BE2C (cell line): ENCODE data around the gene FOXP4. TPM values are rescaled to one million over a fixed set of nuclear protein-coding genes. Genes with fewer than 3 reads are reported as not detected.

Experiments
- DNase-seq: peaks from one replicate; pipeline ENCODE4 v3.0.0-alpha.2; 2020
- H3K27me3 ChIP-seq: fragments of 250-450 bp; sonication (Bioruptor Pico); 2 replicates; pipeline ENCODE4 v1.5.1; 2020; ENCODE audit warnings: mild to moderate bottlenecking
- H3K36me3 ChIP-seq: fragments of 250-450 bp; sonication (Bioruptor Pico); 2 replicates; pipeline ENCODE4 v1.5.1; 2020; ENCODE audit warnings: mild to moderate bottlenecking
- H3K4me1 ChIP-seq: fragments of 250-450 bp; sonication (Bioruptor Pico); 2 replicates; pipeline ENCODE4 v1.5.1; 2020
- H3K4me3 ChIP-seq: 2 replicates; pipeline ENCODE4 v1.5.1; 2011; ENCODE audit warnings: low read depth, low read length
- H3K9me3 ChIP-seq: fragments of 250-450 bp; sonication (Bioruptor Pico); 2 replicates; pipeline ENCODE4 v1.5.1; 2020
- CTCF ChIP-seq: IDR thresholded peaks from 2 replicates; pipeline ENCODE4 v1.5.1; 2012; ENCODE audit warnings: mild to moderate bottlenecking, low read depth, low read length
- polyA plus RNA-seq: library from polyadenylated mRNA; unstranded; fragments of >200 nt; gene quantifications from one replicate; pipeline ENCODE4 v1.2.1, GENCODE V29; 2012; ENCODE audit warnings: low read depth, missing spikeins; ENCODE audit not compliant: insufficient read length, insufficient read depth

Gene FOXP4
- 42.7 TPM for polyA plus RNA-seq

DNA sequence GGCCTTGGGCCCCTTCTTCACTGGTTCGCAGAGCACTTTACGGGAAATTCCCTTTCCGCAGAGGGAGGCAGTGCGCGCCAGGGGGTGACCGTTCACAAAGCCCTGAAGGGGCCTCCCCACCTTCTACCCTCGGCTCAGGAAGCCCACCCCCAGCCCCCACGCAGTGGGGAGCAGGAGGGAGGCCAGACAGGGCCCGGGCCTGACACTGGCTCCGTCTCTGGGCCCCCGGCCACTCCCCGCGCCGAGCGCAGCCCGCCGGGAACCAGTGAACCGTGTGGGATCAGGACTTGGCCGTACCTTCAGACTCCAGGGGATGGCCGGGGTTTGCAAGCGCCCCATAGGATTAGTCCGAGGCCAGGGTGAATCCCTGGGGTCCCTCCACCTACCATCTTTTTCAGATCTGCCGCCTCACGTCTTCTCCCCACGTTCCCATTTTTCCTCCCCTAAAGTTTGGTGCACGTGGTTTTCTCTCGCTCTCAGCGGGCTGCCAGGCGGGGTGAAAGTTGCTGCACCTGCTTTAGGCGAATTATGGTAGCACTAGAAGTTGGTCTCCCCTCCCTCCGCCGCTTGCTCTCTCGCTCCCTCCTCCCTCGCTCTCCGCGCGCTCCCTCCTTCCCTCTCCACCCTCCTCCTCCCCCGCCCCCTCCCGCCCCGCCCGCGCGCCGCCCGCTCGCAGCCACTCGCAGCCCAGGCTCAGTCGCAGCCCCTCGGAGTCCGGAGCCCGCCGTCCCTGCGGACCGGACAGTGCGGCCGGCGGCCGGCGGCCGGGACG is at the start of gene FOXP4:
TSS of gene FOXP4 (plus strand) at position 679 of the 772 bp plus-strand sequence. CDS start 19,380 bp downstream, outside the sequence.
- Histone ChIP-seq H3K9me3 (no peaks in the 10 kb centered on the region), H3K4me1 (no peaks in the 10 kb centered on the region; the same call in none of the 2 replicates), H3K36me3 (no peaks in the 10 kb centered on the region), H3K4me3 (peak within 1 kb of the TSS; percentile 90), H3K27me3 (no peaks in the 10 kb centered on the region)
- peak; percentile 93 for DNase-seq
- TF ChIP-seq CTCF, result no peak

DNA sequence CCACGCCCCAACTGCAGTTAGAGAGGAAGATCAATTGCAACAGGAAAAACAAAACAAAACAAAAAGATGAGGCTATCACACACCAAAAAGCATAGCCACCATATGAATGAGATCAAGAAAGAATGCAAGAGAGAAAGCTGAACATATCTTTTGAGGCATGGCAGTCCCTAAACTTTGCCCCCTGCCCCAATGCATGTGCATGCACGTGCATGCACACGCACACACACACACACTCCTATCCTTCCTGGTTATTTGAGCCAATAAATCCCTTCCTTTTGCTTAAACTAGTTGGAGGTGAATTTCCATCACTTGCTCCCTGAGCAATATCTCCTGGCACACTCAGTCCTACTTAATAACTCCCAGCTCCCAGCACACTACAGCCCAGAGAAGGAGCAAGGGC is 48.6 kb upstream of the FOXP4 start:
- no peak overlapping the region for H3K4me3 ChIP-seq
- H3K9me3 ChIP-seq, result no peaks in the 10 kb centered on the region
- no peaks in the 10 kb centered on the region for H3K4me1 ChIP-seq
- peaks cover under 1% of the 10 kb centered on the region; the same call in 1 of the 2 replicates for H3K27me3 ChIP-seq
- no peak for TF ChIP-seq CTCF
- no peak for DNase-seq
- no peaks in the 10 kb centered on the region for H3K36me3 ChIP-seq

- Histone ChIP-seq H3K36me3 (no peaks in the 10 kb centered on the region), H3K4me3 (no peak overlapping the region), H3K9me3 (no peaks in the 10 kb centered on the region), H3K4me1 (no peaks in the 10 kb centered on the region), H3K27me3 (peaks cover 5% of the 10 kb centered on the region)
- no peak for DNase-seq
- no peak for TF ChIP-seq CTCF
Observed at GRCh38 chr6:41497994-41498393, 48.2 kb upstream of the FOXP4 start.

DNA sequence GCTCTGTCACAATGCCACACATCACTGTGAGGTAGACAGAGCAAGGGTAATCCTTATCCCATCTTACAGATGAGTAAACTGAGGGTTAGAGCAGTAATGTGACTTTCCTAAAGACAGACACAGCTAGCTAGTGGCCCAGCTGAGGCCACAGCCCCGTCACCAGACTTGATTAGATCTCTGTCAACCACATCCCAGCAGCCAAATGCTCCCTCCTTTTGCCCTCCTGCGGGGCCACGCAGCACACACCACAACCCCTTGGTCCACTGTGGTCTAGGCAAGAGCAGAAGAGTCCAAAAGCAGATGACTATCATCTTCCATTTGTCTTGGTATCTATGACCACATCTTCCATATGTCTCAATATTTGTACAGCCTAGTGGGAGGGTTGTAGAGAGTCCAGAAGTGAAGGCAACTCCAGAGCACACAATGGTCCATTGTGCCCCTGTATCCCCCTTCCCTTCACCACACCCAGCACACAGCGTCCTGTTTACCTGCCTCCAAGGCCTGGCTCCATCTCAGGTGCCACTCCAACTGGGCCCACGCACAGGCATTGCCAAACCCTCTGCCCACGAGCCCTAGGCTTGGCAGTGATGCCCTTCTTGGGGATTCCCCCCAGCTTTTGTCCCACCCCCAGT is 47.1 kb upstream of the FOXP4 start:
- Histone ChIP-seq H3K4me1 (no peaks in the 10 kb centered on the region), H3K9me3 (no peaks in the 10 kb centered on the region), H3K27me3 (peaks cover 14% of the 10 kb centered on the region), H3K4me3 (no peak overlapping the region), H3K36me3 (no peaks in the 10 kb centered on the region)
- no peak for DNase-seq
- TF ChIP-seq CTCF, result no peak

DNA sequence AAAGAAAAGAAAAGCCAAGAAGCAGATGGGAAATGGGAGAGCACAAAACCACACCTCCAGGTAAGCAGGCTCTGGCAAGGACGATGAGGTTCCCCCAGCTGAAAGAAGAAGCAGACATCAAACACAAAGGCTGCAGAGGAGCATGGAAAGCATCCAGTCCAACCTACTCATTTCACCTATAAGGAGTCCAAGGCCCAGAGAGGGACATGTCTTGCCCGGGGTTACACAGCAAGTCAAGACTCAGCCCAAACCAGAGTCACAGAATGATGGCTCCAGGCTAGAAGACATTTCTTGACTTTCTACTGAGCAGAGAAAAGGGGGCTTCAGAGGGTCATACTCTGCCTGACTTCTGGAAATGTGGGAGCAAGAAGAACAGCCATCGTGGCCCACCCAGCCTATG is 45.6 kb upstream of the FOXP4 start:
- H3K9me3 ChIP-seq, result no peaks in the 10 kb centered on the region
- no peaks in the 10 kb centered on the region for H3K36me3 ChIP-seq
- H3K4me3 ChIP-seq, result no peak overlapping the region
- no peak for TF ChIP-seq CTCF
- H3K4me1 ChIP-seq, result no peaks in the 10 kb centered on the region; the same call in 1 of the 2 replicates
- H3K27me3 ChIP-seq, result peaks cover 29% of the 10 kb centered on the region
- DNase-seq, result no peak

DNA sequence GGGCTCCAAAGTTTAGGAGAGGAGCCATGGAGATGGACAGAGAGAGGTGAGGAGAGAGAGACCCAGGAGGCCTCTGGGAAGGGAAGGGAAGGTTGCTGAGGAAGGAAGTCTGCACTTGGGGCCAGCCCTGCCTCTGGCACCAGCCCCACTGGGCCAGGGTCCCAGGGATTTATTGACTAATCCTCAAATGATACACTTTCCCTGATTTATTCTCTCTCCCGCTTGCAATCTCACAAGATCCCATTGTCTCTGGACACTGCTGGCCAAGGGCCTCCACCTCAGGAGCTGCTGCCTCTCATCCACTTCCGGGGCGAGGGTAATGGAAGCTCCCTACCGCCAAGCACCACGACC is 43.6 kb upstream of the FOXP4 start:
- no peaks in the 10 kb centered on the region for H3K36me3 ChIP-seq
- H3K4me1 ChIP-seq, result no peaks in the 10 kb centered on the region; the same call in 1 of the 2 replicates
- H3K9me3 ChIP-seq, result no peaks in the 10 kb centered on the region
- no peak overlapping the region for H3K4me3 ChIP-seq
- peaks cover 33% of the 10 kb centered on the region for H3K27me3 ChIP-seq
- DNase-seq, result no peak
- TF ChIP-seq CTCF, result no peak
